Fibroblast of upper back skin (primary cell): ENCODE results near the gene ATP8A1.
"Not testable (repeated sequence)": the region's sequence is repeated elsewhere in the genome, so short reads cannot be mapped to it uniquely, and the experiment has no call there.

ENCODE experiments used
- DNase-seq: peaks from one replicate; pipeline ENCODE4 v3.0.0-alpha.2; 2013

The ATP8A1 gene

GRCh38 chr4:42492962-42493361 is 163.9 kb downstream of the ATP8A1 start:
- DNase-seq, result no peak

GRCh38 chr4:42490015-42490414 is 166.9 kb downstream of the ATP8A1 start:
- no peak for DNase-seq

GRCh38 chr4:42489095-42489494 is 167.8 kb downstream of the ATP8A1 start:
- DNase-seq, result no peak

- DNase-seq, result no peak
Measured at GRCh38 chr4:42488554-42488953, 168.4 kb downstream of the ATP8A1 start.

GRCh38 chr4:42488114-42488513 is 168.8 kb downstream of the ATP8A1 start:
- DNase-seq, result no peak

GRCh38 chr4:42487230-42487629 is 169.7 kb downstream of the ATP8A1 start:
- no peak for DNase-seq

- DNase-seq, result not testable (repeated sequence)
Measured at GRCh38 chr4:42486156-42486555, 170.7 kb downstream of the ATP8A1 start.

- no peak for DNase-seq
Measured at GRCh38 chr4:42484630-42485029, 172.3 kb downstream of the ATP8A1 start.

GRCh38 chr4:42483426-42484379 is 173.2 kb downstream of the ATP8A1 start:
- DNase-seq, result peak; percentile 72

- peak; percentile 36 for DNase-seq
Measured at GRCh38 chr4:42482516-42483327, 174.2 kb downstream of the ATP8A1 start.

GRCh38 chr4:42480717-42481116 is 176.2 kb downstream of the ATP8A1 start:
- DNase-seq, result peak; percentile 70

- DNase-seq, result no peak
Measured at GRCh38 chr4:42480281-42480680, 176.6 kb downstream of the ATP8A1 start.

GRCh38 chr4:42478946-42479345 is 178.0 kb downstream of the ATP8A1 start:
- no peak for DNase-seq

GRCh38 chr4:42478509-42478908 is 178.4 kb downstream of the ATP8A1 start:
- DNase-seq, result no peak

- no peak for DNase-seq
Measured at GRCh38 chr4:42474406-42474805, 182.5 kb downstream of the ATP8A1 start.

GRCh38 chr4:42473071-42473684 is 183.7 kb downstream of the ATP8A1 start:
- no peak for DNase-seq

- no peak for DNase-seq
Measured at GRCh38 chr4:42471896-42472295, 185.0 kb downstream of the ATP8A1 start.

GRCh38 chr4:42470023-42470422 is 186.9 kb downstream of the ATP8A1 start:
- DNase-seq, result no peak

GRCh38 chr4:42467777-42468176 is 189.1 kb downstream of the ATP8A1 start:
- not testable (repeated sequence) for DNase-seq

- no peak for DNase-seq
Measured at GRCh38 chr4:42466273-42466844, 190.5 kb downstream of the ATP8A1 start.

GRCh38 chr4:42464550-42465094 is 192.3 kb downstream of the ATP8A1 start:
- DNase-seq, result peak; percentile 11

GRCh38 chr4:42461216-42461615 is 195.7 kb downstream of the ATP8A1 start:
- not testable (repeated sequence) for DNase-seq

GRCh38 chr4:42460043-42460442 is 196.9 kb downstream of the ATP8A1 start:
- no peak for DNase-seq
